Activated CD4-positive, alpha-beta T cell treated with anti-CD3 and anti-CD28 coated beads for 48 hours (primary cell): ENCODE results near the gene RBM43.
A peak's percentile ranks its signal among the peaks of the same experiment; 100 is the strongest.
"Not testable (repeated sequence)": the region's sequence is repeated elsewhere in the genome, so short reads cannot be mapped to it uniquely, and the experiment has no call there.

Source experiments
- DNase-seq: peaks from one replicate; pipeline ENCODE4 v3.0.0-alpha.2; 2020

Gene RBM43

DNA sequence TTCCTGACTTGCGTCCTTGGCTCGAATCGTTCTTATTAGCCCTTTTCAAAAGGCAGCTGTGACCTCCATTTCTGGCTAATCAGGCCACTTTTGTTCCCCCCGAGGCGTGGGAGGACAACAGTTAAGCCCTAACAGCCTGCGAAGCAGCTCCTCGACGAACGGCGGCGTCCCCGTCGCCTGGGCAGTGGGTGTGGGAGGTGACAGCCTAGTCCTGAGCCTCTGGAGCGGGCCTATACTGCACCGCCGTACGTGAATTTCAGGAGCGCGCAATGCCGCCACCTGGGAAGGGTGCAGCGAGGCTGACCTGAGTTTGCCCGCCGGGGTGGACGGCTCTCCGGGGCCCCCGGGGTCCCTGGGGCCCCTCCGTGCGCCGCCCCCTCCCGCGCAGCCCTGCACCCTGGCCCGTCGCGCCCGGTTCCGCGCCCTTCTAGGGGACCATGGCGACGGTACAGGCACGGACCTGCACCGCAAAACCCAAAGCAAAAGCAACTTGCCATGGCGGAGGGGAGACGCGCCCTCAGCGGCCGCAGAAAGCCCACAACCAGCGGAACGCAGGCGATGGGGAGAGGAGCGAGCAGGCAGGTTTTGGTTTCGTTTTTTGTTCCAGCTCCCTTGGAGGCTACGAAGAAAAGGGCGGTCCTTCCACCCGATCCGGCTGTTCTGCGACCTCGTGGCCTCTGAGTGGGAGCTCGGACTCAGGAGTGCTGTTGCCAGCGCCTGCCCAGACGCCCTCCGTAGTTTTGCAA lies at the start of gene RBM43:
Gene RBM43, minus strand, starts transcription at position 633 of the 746 bp plus-strand sequence. Its CDS starts 136 bp downstream, at position 497.
- peak; percentile 88 for DNase-seq

DNA sequence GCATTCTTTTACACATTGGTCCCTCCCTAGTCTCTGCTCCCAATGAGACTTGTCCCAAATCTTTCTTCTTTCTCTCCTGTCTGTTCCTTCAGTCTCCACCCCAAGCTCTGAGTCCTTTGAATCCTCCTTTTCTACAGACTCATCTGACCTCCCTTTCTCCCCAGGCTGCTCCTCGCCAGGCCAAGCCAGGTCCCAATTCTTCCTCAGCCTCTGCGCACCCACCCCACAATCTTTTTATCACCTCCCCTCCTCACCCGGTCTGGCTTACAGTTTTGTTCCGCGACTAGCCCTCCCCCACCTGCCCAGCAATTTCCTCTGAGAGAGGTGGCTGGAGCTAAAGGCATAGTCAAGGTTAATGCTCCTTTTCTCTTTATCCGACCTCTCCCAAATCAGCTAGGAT lies 48.6 kb upstream of the RBM43 start:
- not testable (repeated sequence) for DNase-seq

DNA sequence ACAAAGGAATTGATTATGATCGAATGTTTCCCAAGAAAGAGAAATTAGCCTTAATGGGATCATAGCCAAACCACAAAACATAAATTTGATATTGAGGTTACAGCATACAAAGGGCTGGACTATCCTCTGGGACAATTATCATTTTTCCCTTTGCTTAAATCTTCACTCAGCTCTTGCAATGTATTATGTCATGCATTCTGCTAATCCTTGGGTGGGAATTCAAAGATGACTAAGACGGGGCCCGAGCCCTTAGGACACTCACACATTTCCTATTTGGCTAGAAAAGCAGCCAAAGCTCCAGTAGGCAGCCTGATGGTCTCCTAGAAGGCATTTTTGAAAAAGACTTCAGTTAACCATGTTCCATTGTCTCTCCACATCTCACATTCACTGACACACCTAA lies 45.0 kb upstream of the RBM43 start:
- DNase-seq = no peak

DNA sequence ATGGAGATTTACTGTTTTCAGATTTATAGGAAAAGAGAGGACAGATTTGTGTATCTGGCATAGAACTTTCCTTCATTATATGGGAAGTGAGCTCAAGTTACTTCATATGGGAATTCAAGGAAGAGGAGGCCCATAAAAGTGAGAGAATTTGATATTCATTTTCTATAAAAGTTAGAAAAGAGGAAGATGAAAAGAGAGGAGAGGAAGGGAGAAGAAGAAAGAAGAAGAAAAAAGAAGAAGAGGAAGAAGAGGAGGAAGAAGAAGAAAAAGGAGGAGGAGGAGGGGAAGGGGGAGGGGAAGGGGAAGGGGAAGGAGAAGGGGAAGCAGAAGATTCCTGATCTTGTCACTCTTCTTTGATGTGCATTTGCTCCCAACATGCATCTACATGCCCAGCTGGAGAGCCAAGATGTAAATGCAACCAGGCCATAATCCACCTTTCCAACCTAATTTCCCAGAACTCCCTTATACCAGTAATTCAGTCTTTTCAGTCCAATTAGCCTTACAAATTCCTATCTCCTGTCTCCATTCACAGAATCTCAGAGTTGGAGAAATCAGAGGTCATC lies 43.5 kb upstream of the RBM43 start:
- no peak for DNase-seq

DNA sequence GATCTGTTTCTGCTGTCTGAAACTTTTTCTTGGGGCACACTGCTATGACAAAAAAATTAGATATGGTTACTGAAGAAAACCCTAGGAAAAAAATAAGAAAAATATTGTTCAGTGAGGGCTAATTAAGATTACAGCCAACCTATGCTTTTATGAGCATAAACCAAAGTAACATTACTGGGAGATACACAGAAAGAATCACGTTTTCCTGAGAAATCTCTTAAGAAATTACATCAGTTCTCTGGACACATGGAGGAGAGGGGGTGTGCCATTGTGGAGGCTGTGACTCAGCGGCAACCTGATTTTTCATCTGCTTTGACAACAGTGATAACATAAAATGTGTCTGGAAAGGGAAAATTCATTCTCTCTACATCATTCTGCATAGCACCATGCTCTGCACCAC lies 41.2 kb upstream of the RBM43 start:
- no peak for DNase-seq

DNA sequence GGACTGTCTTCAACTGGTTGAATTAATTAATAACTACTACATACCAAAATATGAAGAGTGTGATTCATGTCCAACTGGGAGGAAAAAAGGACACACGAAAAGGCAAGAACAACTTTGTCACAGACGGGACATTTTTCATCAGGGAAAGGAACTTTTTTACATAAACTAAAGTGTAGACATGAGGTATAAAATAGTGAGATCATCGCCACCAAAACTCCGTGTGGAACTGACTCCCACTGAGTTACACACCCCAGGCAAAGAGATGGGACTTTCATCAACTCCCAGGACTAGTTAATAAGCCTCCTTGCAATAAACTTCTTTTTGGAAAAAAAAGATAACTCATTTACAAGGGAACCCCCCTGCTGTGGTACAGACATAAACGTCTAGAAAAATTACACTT lies 40.7 kb upstream of the RBM43 start:
- DNase-seq = no peak

DNA sequence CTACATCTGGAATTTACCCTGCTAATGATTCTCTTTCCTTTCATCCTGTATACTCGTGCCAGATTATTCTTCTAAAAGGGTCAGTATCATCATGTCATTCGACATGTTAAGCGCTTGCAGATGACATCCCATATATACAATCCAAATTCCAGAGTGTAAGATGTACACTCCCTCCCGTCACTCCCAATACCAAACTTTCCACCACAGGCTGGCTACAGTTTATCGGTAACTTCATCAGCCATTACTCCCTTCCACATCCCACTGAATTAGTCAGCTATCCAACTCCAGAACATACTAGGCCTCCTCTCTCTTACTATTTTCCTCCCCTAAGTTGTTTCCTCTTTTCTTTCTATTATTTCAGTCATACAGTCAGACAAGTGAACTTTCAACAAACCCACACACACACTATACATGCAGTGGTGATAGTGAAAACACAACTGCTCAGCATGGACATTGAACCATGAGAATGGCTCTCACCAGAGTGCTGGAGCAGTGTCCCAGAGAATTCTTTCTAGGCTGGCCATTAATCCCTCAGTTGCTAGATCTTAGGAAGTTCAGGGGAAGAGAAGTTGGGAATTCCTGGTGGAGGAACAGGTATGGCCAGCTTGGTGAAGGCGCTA lies 38.4 kb upstream of the RBM43 start:
- DNase-seq = no peak

DNA sequence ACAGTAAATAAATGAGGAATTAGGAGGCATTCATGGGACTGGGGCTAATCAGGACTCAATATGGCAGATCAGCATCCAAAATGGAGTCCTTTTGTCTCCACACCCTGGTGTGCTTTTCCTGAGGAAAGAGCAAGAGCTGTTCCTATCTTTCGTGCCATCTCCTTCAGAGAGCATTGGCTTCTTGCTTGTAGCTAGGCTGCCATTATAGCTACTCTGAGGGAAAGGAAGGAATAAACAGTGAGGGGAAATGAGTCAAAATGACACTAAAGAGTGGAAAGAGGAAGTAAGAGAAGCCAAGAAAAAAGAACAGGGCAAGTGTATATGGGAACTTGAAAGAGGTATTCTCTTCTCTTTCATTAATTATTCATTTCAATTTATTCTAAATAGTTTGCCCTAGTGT lies 36.2 kb upstream of the RBM43 start:
- DNase-seq = no peak

DNA sequence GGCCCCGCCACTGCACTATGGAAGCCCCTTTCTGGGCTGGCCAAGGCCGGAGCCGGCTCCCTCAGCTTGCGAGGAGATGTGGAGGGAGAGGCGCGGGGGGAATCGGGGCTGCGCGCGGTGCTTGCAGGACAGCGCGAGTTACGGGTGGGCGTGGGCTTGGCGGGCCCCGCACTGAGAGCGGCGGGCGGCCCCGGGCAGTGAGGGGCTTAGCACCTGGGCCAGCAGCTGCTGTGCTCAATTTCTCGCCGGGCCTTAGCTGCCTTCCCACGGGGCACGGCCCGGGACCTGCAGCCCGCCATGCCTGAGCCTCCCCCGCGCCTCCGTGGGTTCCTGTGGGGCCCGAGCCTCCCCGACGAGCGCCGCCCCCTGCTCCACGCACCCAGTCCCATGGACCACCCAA lies 34.3 kb upstream of the RBM43 start:
- not testable (repeated sequence) for DNase-seq

DNA sequence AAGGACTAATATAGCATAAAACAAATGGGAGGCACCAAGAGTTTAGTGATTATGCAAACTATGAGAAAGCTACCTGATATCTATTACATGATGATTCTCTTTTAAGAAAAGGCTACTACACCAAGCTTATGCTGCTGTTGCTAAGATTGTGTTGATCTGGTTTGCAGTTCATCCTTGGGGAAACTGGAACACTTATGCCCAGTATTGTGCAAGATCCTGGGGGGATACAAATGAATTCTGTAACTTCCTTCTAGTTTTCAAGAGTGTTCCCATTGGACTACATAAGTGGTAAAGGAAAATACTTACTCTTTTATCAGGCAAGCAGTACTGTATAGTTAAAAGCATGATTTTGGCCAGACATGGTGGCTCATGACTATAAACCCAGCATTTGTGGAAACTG lies 30.9 kb upstream of the RBM43 start:
- DNase-seq = no peak

DNA sequence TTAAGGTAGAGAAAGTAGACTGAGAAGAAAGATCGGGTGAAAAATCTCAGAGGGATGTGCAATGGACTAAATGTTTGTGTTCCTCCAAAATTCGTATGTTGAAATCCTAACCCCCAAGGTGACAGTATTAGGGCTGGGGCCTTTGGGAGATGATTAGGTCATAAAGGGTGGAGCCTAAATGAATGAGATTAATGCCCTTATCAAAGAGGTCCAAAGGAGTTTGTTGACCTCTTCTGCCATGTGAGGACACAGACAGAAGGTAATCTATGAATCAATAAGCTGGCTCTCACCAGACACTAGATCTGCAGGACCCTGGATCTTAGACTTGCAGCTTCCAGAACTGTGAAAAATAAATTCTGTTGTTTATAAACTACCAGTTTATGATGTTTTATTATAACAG lies 30.5 kb upstream of the RBM43 start:
- no peak for DNase-seq

DNA sequence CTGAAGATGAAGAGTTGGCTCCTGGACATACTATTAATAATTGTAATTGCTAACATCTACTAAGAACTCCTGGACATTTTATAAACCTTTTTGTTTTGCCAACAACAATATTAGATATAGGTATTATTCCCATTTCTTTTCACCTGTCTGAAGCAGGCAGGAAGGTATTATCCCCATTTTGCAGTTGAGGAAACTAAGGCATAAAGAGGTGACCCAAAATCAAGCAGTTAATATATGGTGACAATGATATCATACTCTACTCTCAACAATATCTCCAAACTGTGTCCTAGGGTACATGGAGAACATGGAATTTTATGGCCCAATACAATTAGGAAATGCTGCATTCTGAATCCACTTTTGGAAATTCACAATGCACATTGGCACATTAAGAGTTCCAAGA lies 29.6 kb upstream of the RBM43 start:
- DNase-seq = no peak

DNA sequence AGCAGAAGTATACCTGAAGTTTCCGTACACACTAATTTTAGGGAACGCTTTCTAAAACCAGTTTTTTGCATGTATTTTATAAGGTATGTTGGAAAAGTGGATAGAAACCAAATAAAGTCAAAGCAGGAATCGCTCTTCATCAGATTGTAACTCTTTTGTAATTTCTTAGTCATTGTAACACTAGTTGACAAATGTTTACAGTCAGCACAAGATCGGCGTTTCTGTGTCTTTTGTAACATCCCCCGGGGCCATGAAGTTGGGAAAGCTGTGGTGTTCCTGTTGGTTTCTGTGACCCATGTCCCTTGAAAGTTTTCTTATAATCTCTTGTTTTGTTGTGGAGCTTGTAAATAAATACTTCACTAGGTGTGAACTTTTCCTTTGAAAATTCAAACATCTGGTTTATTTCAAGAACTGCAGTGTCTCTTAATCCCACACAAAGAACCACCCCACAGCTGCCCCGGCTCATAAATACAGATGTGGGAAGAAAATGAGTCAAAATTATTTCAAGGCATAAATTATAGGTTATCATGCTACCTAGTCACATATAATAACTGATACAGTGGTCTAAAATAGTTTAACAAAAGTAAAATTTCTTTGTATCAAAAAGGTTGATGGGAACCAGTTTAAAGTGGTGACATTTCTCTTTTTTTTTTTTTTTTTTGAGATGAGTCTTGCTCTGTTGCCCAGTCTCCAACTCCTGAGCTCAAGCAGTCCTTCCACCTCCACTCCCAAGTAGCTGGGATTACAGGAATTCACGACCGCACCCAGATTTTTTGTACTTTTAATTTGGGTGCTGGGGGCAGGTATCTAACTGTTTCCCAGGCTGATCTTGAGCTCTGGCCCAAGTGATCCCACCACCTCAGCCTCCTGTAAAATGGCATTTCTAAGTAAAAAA lies 28.6 kb upstream of the RBM43 start:
- DNase-seq = peak; percentile 31

DNA sequence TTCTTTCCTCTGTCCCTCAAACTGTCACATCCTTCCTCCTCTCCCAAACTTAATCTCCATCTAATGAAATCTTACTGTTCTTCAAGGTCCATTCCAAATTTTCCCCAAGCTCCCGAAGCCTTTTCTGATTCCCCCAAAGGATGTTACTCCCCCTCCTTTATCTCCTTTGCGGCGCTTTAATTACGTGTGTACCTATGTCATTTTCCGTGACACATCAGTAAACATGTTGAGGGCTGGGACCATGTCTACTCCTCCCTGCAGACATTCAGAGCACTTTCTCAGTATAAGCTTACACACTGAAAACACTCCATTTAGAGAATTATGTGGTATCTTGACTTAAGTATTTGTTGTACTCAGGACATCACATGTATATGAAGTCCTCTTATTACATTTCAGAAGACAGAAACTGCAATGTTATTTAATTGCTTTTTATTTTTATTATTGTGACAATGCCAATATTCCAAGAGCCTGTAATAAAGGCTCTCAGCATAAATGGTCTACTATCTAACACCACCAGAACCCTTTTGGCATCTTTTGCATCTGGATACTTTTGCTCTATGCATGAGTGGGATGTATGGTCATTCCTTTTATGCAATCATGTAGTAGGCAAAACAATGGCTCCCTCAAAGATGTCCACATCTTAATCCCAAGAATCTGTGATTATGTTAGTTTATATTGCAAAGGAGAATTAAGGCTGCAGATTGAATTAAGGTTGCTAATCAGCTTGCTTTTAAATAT lies 26.0 kb upstream of the RBM43 start:
- DNase-seq = no peak

DNA sequence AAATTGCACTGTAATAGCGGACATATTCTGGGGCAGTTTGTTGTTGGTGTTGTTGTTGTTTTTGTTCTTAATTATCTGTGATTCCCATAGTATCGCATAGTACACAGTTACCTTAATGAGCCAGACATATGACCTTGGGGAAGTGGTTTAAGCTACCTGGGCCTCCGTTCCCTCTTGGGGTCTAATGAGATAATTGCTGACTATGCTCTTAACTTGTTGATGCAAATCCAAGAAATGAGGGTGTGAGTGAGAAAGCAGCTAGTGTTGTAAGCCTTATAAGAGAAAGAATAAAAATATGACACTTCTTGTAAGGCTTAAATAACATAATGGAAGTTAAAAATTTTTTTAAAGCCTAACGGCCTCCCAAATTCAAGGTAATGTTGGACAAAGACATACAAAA lies 20.7 kb upstream of the RBM43 start:
- DNase-seq = no peak

DNA sequence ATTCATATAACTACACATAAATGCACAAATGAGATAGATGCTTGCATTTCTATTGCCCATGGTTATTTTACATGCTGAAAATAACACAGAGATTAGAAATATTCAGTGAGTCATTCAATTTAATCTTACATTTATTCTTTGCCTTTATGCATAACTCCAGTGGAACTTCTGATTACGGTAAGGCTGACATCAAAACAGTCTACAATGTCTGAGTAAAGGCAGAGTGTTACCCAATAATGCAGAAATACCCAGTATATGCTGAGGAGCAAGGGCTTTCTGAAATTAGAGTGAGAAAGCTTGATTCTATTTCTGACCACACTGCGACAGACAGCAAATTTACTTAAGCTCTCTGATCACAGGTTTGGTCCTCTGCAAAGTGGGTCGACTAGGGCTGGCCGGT lies 18.6 kb upstream of the RBM43 start:
- no peak for DNase-seq

DNA sequence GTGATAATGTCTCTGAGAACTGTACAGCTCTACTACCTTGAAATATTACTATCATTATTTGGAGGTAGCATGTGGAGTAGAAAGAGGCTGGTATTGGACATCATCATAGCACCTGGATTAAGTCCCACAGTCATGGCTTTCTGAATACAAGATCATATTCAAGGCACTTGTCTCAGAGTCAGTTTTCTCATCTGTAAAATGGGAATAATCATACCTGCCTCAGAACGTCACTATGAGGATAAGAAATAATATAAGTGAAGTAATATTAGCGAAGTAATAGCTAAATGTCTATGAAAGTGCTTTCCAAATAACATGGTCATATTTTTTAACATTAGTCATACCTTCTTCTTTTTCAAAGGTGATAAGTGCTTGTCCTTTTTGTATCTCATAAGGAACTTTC lies 16.8 kb upstream of the RBM43 start:
- DNase-seq = no peak

DNA sequence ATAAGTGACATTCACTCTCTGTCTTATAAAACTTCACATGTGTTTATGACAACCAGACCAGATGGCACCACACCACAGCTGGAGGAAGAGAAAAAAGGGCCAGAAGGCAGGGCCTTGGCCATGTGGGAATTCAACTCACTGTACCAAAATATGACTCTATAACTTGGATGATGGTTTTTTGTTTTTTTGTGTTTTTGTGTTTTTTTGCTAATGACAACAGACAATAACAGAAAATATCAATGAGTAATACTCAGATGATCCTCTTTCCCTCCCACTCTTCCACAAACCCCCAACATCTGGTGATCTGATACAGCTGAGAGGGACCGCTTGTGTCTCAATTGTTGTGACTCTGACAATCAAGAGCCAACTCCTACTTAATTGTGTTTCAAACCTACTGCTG lies 15.4 kb upstream of the RBM43 start:
- no peak for DNase-seq

DNA sequence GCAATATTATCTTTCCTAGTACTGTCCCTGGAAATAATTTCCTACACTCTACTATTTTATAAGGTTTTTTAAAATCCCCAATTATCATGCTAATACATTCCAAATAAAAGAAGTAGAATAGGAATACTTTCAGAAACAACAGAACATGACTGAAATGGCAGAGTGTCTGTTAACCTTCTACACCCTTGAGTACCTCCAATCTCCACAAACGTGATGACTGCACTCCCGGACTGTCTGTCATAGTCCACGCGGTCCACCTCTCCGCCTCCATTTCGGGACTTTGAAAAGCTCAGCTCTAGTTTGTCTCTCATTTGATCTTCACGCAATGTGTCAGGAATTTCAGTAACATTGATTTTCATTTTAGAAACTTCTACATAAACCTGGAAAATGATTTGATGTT lies 13.6 kb upstream of the RBM43 start:
- no peak for DNase-seq

DNA sequence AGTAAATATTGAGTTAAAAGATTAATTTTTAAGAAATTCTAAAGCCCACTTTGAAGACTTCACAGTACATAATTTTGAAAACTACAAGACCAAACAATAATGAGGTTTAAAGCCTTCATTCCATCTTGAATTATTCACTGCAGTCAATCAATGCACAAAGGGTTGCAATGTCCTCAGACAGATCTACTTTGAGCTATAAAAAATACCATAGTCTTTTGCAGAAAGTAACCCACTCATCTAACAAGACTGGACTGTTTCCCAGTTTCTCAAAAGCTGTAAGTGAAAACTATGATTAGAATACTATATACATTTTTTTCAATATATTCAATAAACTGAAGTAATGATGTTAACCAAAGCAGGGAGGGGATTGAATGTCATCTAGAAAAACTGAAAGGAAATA lies 10.2 kb upstream of the RBM43 start:
- DNase-seq = no peak

DNA sequence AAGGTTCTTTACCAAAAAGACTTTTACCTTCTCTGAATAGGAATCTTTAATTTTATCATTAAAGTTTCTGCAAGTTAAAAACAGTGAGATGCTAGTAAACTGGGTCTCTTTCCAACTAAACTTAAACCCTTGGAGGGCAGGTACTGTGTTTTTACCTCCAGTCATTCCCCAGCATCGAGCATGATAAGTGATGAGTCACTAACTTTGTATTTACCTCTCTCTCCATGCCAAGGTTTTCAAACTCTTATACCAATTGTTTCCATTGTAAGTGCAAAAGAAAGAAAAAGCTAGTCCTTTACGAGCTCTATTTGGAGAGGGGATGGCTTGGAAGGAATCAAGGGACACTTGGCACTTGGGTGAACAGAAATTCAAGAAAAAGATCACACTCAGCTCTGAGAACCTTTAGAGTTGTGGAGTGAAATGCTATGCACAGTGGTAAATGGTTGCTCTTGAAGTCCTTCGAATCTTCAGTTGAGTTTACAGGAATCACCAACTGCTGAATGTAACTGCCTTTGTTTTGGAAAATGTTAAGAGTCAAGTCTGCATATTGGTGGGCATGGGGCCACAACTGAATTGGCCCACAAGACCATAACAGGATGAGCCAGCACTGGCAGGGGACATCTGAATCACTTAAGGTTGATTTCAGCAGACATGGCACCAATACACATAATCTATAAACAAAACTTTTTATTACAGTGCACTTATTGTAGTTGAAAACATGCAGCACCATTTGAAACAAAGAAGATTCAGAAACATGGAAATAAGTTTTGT lies 8.3 kb upstream of the RBM43 start:
- peak; percentile 8 for DNase-seq

DNA sequence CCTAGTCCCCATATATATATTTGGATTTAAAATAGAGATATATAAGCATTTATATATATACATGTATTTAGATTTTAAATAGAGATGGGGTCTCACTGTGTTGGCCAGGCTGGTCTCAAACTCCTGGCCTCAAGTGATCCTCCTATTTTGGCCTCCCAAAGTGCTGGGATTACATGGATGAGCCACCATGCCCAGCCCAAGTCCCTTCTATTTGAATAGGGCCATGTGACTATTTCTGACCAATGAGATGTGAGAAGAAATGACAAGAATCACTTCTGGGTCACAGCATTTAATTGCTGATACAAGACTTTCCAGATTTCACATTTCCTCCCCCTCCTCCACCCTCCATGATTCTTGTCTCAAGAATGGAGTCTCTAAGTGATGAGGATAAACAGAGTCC lies 6.4 kb upstream of the RBM43 start:
- DNase-seq = no peak
